ENCODE measurements around the gene ANKRD35. TPM values are rescaled to one million over a fixed set of nuclear protein-coding genes. Genes with fewer than 3 reads are reported as not detected.
"Not testable (repeated sequence)": the region's sequence is repeated elsewhere in the genome, so short reads cannot be mapped to it uniquely, and the experiment has no call there.

Gene ANKRD35
- total RNA-seq, 2 donors from 2014 or later = 1.5 to 2.0 TPM

GRCh38 chr1:145871994-145872924 lies 13.4 kb downstream of the ANKRD35 start:
- intact Hi-C loops (cut with DNase I) = no loop called here
- DNase-seq = peak; percentile 75
- ATAC-seq = peak; percentile 82 to 86

DNA sequence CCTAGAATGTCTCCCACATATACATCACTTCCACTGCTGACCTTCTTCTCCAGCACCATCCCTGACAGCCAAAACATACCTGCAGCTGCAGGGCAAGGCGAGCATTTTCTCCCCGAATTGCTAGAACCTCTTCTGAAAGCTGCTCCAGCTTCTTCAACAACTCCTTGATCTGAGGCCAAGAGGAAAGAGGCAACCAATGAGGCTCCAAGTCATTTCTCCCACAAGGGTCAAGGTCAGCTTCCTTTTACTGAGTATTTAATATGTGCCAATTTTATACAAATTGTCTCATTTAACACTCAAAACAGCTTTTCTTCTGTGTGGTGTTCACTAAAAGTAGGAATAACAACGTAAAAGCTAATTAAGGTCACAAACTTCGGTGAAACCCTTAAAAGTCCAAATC lies 17.4 kb downstream of the ANKRD35 start:
- intact Hi-C loops (cut with DNase I) = no loop called here
- DNase-seq (no peak), ATAC-seq (no peak)

GRCh38 chr1:145863282-145864018 lies 22.2 kb downstream of the ANKRD35 start:
- intact Hi-C loops (cut with DNase I) = no loop called here
- DNase-seq (no peak), ATAC-seq (no peak)

DNA sequence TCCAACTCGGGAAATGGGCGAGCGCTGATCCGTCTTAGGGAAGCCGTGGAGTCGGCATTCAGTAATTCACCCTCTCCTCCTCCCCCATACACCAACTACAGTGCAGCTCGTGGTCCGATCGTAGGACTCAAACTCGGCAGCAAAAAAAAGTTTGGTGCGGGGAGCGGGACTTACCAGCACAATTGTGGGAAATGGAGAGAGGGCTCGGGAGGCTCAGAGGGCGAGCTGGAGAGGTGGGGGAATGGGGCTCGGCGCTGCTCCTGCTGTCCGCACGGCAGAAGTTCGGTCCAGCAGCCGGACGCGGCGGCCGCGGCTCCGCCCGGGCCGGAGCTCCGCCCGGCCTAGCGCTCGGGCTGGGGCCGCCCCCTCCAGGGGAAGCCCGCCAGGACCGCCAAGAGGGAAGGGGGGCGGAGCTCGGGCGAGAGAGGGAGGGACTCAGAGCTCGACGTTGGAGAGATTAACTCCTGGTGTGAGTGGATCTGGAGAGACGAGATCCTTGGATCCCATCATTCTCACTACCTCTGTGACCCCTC lies 26.1 kb downstream of the ANKRD35 start:
- DNase-seq (peak; percentile 92), ATAC-seq (peak; percentile 90 to 93)
- intact Hi-C loops (cut with DNase I) = no loop called here

- ATAC-seq (peak; percentile 96 to 98), DNase-seq (peak; percentile 97)
- intact Hi-C loops (cut with DNase I) = no loop called here
Observed at GRCh38 chr1:145858901-145859490, 26.7 kb downstream of the ANKRD35 start, which contains the start of gene PIAS3. Gene PIAS3, minus strand, starts transcription at chr1:145859081. Its CDS starts 91 bp downstream, at chr1:145858990.

DNA sequence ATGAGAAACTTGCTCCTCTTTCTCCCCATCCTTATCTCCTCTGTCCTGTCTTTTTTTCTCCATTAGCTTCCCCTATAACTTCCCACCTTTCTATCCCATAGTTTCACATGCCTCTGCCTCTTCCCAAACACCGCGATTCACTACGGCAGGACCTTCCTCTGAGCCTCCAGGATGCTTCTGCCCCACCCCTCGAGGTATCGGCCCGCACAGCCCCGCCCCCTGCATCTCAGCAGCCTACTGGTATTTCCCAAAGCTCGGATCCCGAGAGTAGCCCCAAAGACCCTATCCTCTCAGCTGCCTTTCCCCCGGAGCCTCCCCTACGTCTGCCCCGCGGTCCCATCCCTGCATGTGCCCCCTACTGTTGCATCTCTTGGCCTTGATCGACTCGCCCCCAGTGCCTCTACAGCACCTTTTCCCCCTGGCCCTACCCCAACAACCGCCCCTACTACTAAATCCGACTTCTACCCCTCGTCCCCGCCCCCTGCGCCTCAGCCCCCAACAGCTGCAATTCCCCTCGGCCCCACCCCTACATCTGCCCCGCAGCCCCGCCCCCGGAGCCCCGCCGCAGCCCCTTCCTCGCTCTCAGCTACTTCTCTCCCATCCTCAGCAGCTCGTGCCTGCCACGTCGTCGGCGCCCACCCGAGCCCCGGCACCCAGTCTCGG lies 27.3 kb downstream of the ANKRD35 start:
- DNase-seq = peak; percentile 61
- intact Hi-C loops (cut with DNase I) = no loop called here
- peak; percentile 17 to 41 for ATAC-seq

DNA sequence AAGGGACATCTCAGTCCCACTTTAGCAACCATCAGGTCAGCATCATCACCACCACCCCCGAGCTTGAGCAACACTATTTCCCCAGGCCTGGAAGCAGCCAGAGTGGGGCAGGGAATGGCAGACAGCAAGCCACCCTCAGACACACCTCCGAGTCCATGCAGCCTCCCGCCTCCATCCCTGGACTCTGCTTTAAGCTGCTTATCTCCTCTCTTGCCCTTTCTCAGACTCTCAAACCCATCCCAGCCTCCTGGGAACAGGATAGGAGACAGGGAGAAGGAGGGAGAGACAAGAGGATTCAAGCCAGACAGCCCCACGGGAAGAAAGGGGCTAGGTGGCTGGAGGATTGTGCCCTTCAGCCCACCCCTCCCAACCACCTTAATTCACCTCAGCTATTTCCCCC lies 28.5 kb downstream of the ANKRD35 start:
- no peak for DNase-seq
- ATAC-seq = no peak
- intact Hi-C loops (cut with DNase I) = no loop called here

GRCh38 chr1:145855426-145855948 lies 30.2 kb downstream of the ANKRD35 start:
- intact Hi-C loops (cut with DNase I) = no loop called here
- DNase-seq (no peak), ATAC-seq (no peak)

DNA sequence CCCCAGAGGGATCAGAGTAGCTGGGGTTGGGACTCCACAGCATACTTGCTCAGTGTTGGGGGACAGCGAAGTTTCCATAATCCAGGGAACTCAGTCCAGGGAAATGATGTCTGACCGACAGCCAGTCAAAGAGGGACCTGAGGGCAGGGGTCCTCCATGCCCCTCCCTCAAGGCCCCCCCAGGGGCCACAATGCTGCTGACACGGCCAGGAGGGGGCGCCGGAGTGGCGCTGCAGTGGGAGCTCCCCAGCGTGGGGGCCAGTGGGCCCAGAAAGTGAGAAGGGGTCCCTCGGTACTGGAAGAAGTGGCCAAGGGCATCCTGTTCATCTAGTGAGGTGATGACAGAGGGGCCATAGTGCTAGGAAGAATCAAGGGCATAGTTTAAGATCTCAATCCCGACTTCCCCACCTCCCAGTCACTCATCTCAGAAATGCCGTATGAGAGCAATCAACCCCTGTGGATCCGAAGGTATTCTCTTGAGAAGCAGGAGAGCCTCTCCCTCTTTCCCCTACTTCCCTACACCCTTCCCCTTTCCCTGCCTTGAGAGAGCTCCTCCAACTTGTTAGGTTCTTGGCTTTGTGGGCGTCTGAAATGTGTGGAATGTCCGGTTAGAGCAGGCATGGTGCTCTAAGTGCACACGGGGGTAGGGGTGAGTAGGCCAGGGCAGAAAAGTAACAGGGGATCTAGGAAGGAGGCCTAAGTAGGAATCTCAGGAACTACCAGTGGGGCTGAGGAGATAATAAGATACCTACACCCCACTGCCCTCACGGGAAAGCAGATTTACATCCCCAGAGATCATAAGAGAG lies 36.1 kb downstream of the ANKRD35 start:
- DNase-seq = no peak
- ATAC-seq = no peak
- intact Hi-C loops (cut with DNase I) = loop anchor here in 1 of 2 donors (5.0 kb wide), 1 partner anchor 163 kb away; no protein-coding TSS in a partner anchor

DNA sequence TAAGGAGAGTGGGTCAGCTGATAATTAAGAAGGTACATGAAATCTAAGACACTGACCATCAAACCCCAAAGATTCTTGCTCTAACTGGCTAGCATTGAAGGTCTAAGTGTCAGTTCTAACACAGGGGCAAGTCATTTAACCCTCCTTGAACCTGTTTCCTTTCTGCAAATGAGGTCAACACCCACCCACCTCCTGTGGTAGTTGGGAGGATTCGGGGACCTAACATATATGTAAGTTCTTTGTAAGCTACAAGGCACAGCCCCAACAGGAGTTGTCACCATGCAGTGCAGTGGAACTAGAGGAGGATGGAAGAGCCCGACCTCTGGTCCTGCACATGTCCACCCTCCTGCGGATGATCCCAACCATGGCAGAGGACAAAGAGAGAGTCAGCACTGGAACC lies 37.8 kb downstream of the ANKRD35 start:
- ATAC-seq (no peak), DNase-seq (no peak)
- intact Hi-C loops (cut with DNase I) = loop anchor here in 1 of 2 donors (5.0 kb wide), 1 partner anchor 164 kb away; no protein-coding TSS in a partner anchor

- intact Hi-C loops (cut with DNase I) = loop anchor here in 1 of 2 donors (5.0 kb wide), 1 partner anchor 166 kb away; no protein-coding TSS in a partner anchor
- no peak for DNase-seq
- peak; percentile 52 to 54 for ATAC-seq
Observed at GRCh38 chr1:145846201-145846612, 39.5 kb downstream of the ANKRD35 start.

DNA sequence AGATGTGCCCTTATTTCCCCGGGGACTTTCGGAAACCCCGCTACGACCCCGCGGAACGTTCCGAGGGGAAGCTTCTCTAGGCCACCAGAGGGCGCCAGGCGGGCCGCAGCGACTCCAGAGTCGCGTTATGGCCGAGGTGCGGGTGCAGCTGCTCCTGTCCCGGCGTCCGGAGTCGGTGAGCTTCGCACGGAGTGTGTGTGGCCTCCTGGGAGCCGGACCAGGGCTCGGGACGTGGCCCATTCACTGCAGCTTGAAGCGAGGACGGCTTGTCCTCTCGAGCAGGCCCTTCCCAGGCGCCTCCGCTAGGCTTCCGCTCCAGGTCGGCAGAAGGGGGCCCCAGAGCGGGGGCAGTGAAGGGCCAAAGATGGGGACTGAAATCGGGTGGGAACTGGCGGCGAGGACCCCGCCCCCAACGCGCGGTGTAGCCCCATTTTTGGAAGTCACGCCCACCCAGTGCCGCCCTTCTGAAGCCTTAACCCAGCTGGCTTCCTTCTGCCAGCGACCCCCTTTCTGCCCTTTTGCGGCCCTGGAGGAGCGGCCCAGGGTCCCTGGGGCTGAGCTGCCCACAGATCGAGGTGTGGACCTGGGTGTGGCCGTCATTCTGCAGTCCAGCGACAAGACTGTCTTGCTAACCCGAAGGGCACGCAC lies 40.0 kb downstream of the ANKRD35 start, which contains the start of gene NUDT17:
NUDT17 (plus strand) TSS at position 117 of the 648 bp plus-strand sequence; CDS start at position 128, 11 bp downstream.
- DNase-seq (peak; percentile 88), ATAC-seq (peak; percentile 86 to 87)
- intact Hi-C loops (cut with DNase I) = loop anchor here (2.0 to 5.0 kb wide), 2 partner anchors 167 kb away; no protein-coding TSS in a partner anchor

DNA sequence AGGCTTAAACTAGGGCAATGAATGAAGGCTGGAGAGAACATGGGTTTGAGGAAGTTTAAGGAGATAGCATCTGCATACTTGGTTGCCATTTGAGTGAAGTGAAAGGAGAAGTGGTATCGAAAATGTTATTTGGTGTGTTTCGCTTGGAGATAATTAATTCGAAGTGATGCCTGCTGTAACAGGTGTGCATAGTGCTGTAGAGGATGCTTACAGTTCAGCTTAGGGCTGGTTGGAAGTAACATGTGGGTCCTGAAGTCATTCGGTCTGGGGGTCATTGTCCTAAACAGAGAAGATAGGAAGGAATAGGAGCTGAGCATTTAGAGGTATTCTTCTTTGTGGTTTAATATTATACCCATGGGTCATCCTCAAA lies 40.5 kb downstream of the ANKRD35 start:
- peak; percentile 21 to 42 for ATAC-seq
- DNase-seq = no peak
- intact Hi-C loops (cut with DNase I) = loop anchor here (2.0 to 5.0 kb wide), 2 partner anchors 167 to 168 kb away; no protein-coding TSS in a partner anchor

DNA sequence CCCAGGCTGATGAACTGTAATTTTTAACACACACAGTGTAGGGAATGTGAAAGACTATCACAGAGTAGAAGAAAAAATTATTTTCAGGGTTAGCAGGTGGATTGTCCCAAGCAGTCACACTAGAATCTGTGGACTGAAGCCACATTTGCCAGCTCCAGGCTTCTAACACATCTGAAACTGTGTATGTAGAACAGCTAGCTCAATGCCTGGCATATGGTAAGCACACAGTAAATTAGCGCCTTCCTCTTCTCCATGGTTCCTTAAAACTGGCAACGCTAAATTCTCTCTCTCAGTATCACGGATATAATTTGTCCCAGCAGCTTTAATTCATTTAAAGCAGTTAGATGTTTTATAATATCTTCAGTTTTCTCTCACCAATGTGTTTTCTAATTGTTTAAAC lies 42.6 kb downstream of the ANKRD35 start:
- no peak for ATAC-seq
- DNase-seq = no peak
- intact Hi-C loops (cut with DNase I) = no loop called here

GRCh38 chr1:145837656-145838055 lies 48.0 kb downstream of the ANKRD35 start:
- ATAC-seq = no peak
- DNase-seq = no peak
- intact Hi-C loops (cut with DNase I) = no loop called here

- DNase-seq; ATAC-seq; intact Hi-C loops (cut with DNase I): not testable (repeated sequence)
Observed at GRCh38 chr1:145830810-145831209, 54.9 kb downstream of the ANKRD35 start.
